HepG2 (cell line): Measurements from ENCODE around the gene MOCS2. TPM values are rescaled to one million over a fixed set of nuclear protein-coding genes. Genes with fewer than 3 reads are reported as not detected.

ENCODE experiments used
- ARNT2 ChIP-seq: sonication (generic); formaldehyde crosslinking; IDR thresholded peaks from 2 replicates; pipeline ENCODE4 v1.8.0; 2022; ENCODE audit warnings: mild to moderate bottlenecking, low read depth, missing genetic modification reagents, moderate library complexity
- CC2D1A ChIP-seq: sonication (generic); formaldehyde crosslinking; IDR thresholded peaks from 2 replicates; pipeline ENCODE4 v1.8.1; 2023; ENCODE audit warnings: mild to moderate bottlenecking, missing genetic modification reagents
- HNRNPL ChIP-seq: fragments of 200-400 bp; formaldehyde crosslinking; IDR thresholded peaks from 2 replicates; pipeline ENCODE4 v1.6.1; 2017; ENCODE audit warnings: mild to moderate bottlenecking, low read depth, low read length
- KDM3A ChIP-seq: IDR thresholded peaks from 2 replicates; pipeline ENCODE4 v1.6.1; 2018; ENCODE audit warnings: low read depth, missing compliant biosample characterization
- KMT2A ChIP-seq: sonication (generic); formaldehyde crosslinking; IDR thresholded peaks from 2 replicates; pipeline ENCODE4 v1.4.0; 2020; ENCODE audit warnings: missing genetic modification reagents
- MXD4 ChIP-seq: IDR thresholded peaks from 2 replicates; pipeline ENCODE4 v1.6.1; 2016; ENCODE audit warnings: mild to moderate bottlenecking, missing biosample characterization, missing genetic modification reagents
- NKX3-1 ChIP-seq: sonication (generic); formaldehyde crosslinking; IDR thresholded peaks from 2 replicates; pipeline ENCODE4 v1.5.0; 2020; ENCODE audit warnings: missing genetic modification reagents
- RFX5 ChIP-seq: IDR thresholded peaks from 2 replicates; pipeline ENCODE4 v1.6.1; 2011; ENCODE audit warnings: low read depth, low read length, improper control_type of control experiment
- ZNF234 ChIP-seq: sonication (generic); formaldehyde crosslinking; conservative IDR thresholded peaks from 2 replicates; pipeline ENCODE4 v1.5.1; 2020; ENCODE audit warnings: mild to moderate bottlenecking, missing genetic modification reagents
- ZSCAN31 ChIP-seq: sonication (generic); formaldehyde crosslinking; IDR thresholded peaks from 2 replicates; pipeline ENCODE4 v1.5.0; 2020; ENCODE audit warnings: low read depth, mild to moderate bottlenecking, missing genetic modification reagents
- polyA plus RNA-seq, 8 experiments: library from polyadenylated mRNA; depleted of rRNA in 3 of 8; stranded (reverse) in 7 of 8; unstranded in 1 of 8; fragments of >200 nt; fragmentation: Illumina TruSeq in 4 of 8; extraction: Trizol in 4 of 8; gene quantifications; 2 replicates each; pipeline versions ENCODE4 v1.2.1 to v1.2.3, GENCODE V29; 2011 to 2016; ENCODE audit warnings: low read depth in 4 of 8, missing spikeins in 1 of 8, mixed read lengths in 1 of 8; ENCODE audit not compliant: insufficient read depth in 1 of 8
- total RNA-seq, 5 experiments: library from RNA; depleted of rRNA; stranded (reverse); fragments of >200 nt; fragmentation: Illumina TruSeq; extraction: Trizol; gene quantifications; 2 replicates each; pipeline ENCODE4 v1.2.3, GENCODE V29; 2016; ENCODE audit warnings: low read depth in 1 of 5
- TF ChIP-seq, protein P1 (sequence below): sonication (generic); formaldehyde crosslinking; IDR thresholded peaks from 2 replicates; pipeline ENCODE4 v1.5.1; 2020; ENCODE audit warnings: missing genetic modification reagents, mild to moderate bottlenecking, borderline replicate concordance
- TF ChIP-seq, protein P2 (sequence below): sonication (generic); formaldehyde crosslinking; IDR thresholded peaks from 2 replicates; pipeline ENCODE4; 2020; ENCODE audit warnings: missing genetic modification reagents, mild to moderate bottlenecking, borderline replicate concordance
- TF ChIP-seq, protein P3 (sequence below): sonication (generic); formaldehyde crosslinking; IDR thresholded peaks from 2 replicates; pipeline ENCODE4 v1.4.0; 2020; ENCODE audit warnings: missing genetic modification reagents
- TF ChIP-seq, protein P4 (sequence below): sonication (generic); formaldehyde crosslinking; IDR thresholded peaks from 2 replicates; pipeline ENCODE4 v1.4.0; 2020; ENCODE audit warnings: missing genetic modification reagents, low read depth, mild to moderate bottlenecking, borderline replicate concordance
- TF ChIP-seq, protein P5 (sequence below): IDR thresholded peaks from 2 replicates; pipeline ENCODE4 v1.6.1; 2016; ENCODE audit warnings: missing biosample characterization, missing genetic modification reagents, low read depth
- TF ChIP-seq, protein P6 (sequence below): sonication (generic); formaldehyde crosslinking; IDR thresholded peaks from 2 replicates; pipeline ENCODE4 v1.5.0; 2020; ENCODE audit warnings: mild to moderate bottlenecking, missing genetic modification reagents, moderate library complexity

Gene MOCS2
- total and polyA plus RNA-seq, 2 of the 13 experiments (the other 11 are each of a cell fraction or from before 2014, with no cell fraction given), result 19.2 to 41.9 TPM

DNA sequence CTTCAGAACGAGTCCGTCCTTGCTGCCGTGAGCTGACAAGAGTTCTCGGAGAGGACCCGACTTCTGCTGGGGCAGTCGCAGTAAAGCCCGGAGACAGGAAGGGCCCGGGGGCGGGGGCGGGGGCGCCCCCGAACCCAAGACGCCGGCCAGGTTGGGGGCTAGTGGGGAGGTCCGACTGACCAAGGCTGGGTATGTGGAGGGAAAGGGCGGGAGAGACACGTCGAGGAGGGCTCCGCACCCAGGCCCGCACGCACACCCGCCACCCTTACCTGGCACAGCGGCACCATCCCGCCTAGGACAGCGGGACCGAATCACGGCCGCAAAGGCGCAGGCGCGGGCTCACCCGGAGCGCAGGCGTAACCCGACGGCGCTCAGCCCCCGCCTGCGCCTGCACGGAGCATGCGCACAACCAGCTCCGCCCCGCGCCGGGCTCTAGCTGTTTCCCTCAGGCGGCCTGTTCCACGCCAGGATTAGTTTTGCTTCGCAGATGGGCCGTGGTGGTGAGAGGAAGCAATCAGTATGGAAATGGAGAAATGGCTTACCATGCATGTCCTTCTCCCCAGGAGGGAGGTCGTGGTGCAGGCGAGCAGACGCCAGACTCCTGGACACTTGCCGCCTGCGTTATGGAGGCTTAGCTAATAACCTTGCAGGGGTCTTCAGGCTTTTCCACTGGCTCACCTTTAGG lies at the start of gene MOCS2 (continued):
- TF ChIP-seq, protein P1, sequence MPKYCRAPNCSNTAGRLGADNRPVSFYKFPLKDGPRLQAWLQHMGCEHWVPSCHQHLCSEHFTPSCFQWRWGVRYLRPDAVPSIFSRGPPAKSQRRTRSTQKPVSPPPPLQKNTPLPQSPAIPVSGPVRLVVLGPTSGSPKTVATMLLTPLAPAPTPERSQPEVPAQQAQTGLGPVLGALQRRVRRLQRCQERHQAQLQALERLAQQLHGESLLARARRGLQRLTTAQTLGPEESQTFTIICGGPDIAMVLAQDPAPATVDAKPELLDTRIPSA (CRISPR knock-in tag), result peak; percentile 88; the same call in 1 of the 2 replicates
- TF ChIP-seq, protein P2, sequence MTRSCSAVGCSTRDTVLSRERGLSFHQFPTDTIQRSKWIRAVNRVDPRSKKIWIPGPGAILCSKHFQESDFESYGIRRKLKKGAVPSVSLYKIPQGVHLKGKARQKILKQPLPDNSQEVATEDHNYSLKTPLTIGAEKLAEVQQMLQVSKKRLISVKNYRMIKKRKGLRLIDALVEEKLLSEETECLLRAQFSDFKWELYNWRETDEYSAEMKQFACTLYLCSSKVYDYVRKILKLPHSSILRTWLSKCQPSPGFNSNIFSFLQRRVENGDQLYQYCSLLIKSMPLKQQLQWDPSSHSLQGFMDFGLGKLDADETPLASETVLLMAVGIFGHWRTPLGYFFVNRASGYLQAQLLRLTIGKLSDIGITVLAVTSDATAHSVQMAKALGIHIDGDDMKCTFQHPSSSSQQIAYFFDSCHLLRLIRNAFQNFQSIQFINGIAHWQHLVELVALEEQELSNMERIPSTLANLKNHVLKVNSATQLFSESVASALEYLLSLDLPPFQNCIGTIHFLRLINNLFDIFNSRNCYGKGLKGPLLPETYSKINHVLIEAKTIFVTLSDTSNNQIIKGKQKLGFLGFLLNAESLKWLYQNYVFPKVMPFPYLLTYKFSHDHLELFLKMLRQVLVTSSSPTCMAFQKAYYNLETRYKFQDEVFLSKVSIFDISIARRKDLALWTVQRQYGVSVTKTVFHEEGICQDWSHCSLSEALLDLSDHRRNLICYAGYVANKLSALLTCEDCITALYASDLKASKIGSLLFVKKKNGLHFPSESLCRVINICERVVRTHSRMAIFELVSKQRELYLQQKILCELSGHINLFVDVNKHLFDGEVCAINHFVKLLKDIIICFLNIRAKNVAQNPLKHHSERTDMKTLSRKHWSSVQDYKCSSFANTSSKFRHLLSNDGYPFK (CRISPR knock-in tag), result peak; percentile 37; the same call in 1 of the 2 replicates
- TF ChIP-seq RFX5, result 0 out of 2 replicates have a peak, but pooled peaks have one; percentile 11
- TF ChIP-seq, protein P3, sequence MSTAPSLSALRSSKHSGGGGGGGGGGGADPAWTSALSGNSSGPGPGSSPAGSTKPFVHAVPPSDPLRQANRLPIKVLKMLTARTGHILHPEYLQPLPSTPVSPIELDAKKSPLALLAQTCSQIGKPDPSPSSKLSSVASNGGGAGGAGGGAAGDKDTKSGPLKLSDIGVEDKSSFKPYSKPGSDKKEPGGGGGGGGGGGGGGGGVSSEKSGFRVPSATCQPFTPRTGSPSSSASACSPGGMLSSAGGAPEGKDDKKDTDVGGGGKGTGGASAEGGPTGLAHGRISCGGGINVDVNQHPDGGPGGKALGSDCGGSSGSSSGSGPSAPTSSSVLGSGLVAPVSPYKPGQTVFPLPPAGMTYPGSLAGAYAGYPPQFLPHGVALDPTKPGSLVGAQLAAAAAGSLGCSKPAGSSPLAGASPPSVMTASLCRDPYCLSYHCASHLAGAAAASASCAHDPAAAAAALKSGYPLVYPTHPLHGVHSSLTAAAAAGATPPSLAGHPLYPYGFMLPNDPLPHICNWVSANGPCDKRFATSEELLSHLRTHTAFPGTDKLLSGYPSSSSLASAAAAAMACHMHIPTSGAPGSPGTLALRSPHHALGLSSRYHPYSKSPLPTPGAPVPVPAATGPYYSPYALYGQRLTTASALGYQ (CRISPR knock-in tag), result peak; percentile 31; the same call in 1 of the 2 replicates
- TF ChIP-seq ZSCAN31 (CRISPR knock-in tag), result peak; percentile 58
- 0 out of 2 replicates have a peak, but pooled peaks have one; percentile 43 for TF ChIP-seq ARNT2 (CRISPR knock-in tag)
- 0 out of 2 replicates have a peak, but pooled peaks have one; percentile 53 for TF ChIP-seq HNRNPL
- TF ChIP-seq, protein P4, sequence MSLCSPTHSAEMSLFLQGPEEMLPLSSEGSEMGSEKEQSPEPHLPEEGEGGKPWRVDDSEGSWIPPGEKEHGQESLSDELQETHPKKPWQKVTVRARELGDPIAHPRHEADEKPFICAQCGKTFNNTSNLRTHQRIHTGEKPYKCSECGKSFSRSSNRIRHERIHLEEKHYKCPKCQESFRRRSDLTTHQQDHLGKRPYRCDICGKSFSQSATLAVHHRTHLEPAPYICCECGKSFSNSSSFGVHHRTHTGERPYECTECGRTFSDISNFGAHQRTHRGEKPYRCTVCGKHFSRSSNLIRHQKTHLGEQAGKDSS (CRISPR knock-in tag), result no peak
- TF ChIP-seq CC2D1A (CRISPR knock-in tag), result no peak
- peak; percentile 59; the same call in 1 of the 2 replicates for TF ChIP-seq KDM3A (CRISPR knock-in tag)
- peak; percentile 93 for TF ChIP-seq ZNF234 (CRISPR knock-in tag)
- TF ChIP-seq, protein P5, sequence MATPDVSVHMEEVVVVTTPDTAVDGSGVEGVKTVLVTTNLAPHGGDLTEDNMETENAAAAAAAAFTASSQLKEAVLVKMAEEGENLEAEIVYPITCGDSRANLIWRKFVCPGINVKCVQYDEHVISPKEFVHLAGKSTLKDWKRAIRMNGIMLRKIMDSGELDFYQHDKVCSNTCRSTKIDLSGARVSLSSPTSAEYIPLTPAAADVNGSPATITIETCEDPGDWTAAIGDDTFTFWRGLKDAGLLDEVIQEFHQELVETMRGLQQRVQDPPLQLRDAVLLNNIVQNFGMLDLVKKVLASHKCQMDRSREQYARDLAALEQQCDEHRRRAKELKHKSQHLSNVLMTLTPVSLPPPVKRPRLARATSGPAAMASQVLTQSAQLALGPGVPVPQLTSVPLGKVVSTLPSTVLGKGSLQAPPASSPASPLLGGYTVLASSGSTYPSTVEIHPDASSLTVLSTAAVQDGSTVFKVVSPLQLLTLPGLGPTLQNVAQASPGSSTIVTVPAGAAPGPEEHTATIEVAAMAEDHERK (CRISPR knock-in tag), result no peak
- TF ChIP-seq MXD4 (CRISPR knock-in tag), result peak; percentile 81; the same call in 1 of the 2 replicates
- TF ChIP-seq, protein P6, sequence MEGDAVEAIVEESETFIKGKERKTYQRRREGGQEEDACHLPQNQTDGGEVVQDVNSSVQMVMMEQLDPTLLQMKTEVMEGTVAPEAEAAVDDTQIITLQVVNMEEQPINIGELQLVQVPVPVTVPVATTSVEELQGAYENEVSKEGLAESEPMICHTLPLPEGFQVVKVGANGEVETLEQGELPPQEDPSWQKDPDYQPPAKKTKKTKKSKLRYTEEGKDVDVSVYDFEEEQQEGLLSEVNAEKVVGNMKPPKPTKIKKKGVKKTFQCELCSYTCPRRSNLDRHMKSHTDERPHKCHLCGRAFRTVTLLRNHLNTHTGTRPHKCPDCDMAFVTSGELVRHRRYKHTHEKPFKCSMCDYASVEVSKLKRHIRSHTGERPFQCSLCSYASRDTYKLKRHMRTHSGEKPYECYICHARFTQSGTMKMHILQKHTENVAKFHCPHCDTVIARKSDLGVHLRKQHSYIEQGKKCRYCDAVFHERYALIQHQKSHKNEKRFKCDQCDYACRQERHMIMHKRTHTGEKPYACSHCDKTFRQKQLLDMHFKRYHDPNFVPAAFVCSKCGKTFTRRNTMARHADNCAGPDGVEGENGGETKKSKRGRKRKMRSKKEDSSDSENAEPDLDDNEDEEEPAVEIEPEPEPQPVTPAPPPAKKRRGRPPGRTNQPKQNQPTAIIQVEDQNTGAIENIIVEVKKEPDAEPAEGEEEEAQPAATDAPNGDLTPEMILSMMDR (CRISPR knock-in tag), result 0 out of 2 replicates have a peak, but pooled peaks have one; percentile 12
- TF ChIP-seq NKX3-1 (CRISPR knock-in tag), result peak; percentile 59
- TF ChIP-seq KMT2A, result peak; percentile 85; the same call in 1 of the 2 replicates
